GM13977 (cell line): Measurements from ENCODE around the gene CKAP4.

Experiments used
- DNase-seq: peaks from one replicate; pipeline ENCODE4 v3.0.0; 2012; ENCODE audit warnings: low spot score
- in situ Hi-C: fragments of 300-500 bp; cut with MboI; formaldehyde crosslinking; loops from one replicate; pipeline ENCODE4 v1.12.0; 2022; ENCODE audit warnings: low sequenced_read_pairs, low pct_unique_long_range_greater_than_20kb, mixed read lengths, inconsistent platforms; ENCODE audit not compliant: unreplicated experiment
- TF ChIP-seq, protein P1 (sequence below): IDR thresholded peaks from 2 replicates; pipeline ENCODE4 v1.5.1; 2012; ENCODE audit warnings: mild to moderate bottlenecking, control low read depth; ENCODE audit not compliant: insufficient read depth; ENCODE audit errors: extremely low read depth, missing control alignments

Gene CKAP4

DNA sequence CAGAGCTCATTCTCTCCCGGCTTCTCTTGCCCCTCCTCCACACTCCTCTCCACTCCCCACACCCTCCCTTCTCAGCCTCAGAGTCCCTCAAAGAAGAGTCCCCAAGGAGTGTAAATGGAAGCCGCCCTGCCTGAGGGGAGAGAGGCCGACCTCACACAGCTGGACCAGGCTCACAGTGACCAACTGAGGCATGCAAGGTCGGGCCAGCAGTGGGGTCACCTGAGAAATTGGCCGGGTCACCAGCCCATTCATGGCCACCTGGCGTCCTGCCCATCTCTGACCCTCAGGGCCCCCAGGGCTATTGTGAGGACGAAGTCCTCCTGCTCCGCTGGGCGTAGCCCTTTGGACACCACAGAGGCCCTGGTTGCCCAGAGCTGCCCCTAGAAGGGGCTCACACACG is 59.6 kb downstream of the CKAP4 start:
- no peak for DNase-seq
- in situ Hi-C loops, result no loop called here
- TF ChIP-seq, protein P1, sequence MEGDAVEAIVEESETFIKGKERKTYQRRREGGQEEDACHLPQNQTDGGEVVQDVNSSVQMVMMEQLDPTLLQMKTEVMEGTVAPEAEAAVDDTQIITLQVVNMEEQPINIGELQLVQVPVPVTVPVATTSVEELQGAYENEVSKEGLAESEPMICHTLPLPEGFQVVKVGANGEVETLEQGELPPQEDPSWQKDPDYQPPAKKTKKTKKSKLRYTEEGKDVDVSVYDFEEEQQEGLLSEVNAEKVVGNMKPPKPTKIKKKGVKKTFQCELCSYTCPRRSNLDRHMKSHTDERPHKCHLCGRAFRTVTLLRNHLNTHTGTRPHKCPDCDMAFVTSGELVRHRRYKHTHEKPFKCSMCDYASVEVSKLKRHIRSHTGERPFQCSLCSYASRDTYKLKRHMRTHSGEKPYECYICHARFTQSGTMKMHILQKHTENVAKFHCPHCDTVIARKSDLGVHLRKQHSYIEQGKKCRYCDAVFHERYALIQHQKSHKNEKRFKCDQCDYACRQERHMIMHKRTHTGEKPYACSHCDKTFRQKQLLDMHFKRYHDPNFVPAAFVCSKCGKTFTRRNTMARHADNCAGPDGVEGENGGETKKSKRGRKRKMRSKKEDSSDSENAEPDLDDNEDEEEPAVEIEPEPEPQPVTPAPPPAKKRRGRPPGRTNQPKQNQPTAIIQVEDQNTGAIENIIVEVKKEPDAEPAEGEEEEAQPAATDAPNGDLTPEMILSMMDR, result no peak
